SH-SY5Y (cell line): Measurements from ENCODE around the gene IER5L.

Experiments
- GATA2 ChIP-seq: IDR thresholded peaks from 2 replicates; pipeline ENCODE4 v1.6.1; 2011; ENCODE audit warnings: mild to moderate bottlenecking, low read depth, low read length
- GATA3 ChIP-seq: IDR thresholded peaks from 2 replicates; pipeline ENCODE4 v1.6.1; 2011; ENCODE audit warnings: low read depth, mild to moderate bottlenecking, low read length, moderate library complexity

The IER5L gene

GRCh38 chr9:129178568-129179382, 714 bp upstream of the IER5L start:
- no peak for TF ChIP-seq GATA2
- TF ChIP-seq GATA3 = no peak

GRCh38 chr9:129177443-129177790, 644 bp downstream of the IER5L start:
- TF ChIP-seq GATA3 (no peak), GATA2 (no peak)

- no peak for TF ChIP-seq GATA2
- TF ChIP-seq GATA3 = no peak
Observed at GRCh38 chr9:129176701-129177442, 1.2 kb downstream of the IER5L start.

DNA sequence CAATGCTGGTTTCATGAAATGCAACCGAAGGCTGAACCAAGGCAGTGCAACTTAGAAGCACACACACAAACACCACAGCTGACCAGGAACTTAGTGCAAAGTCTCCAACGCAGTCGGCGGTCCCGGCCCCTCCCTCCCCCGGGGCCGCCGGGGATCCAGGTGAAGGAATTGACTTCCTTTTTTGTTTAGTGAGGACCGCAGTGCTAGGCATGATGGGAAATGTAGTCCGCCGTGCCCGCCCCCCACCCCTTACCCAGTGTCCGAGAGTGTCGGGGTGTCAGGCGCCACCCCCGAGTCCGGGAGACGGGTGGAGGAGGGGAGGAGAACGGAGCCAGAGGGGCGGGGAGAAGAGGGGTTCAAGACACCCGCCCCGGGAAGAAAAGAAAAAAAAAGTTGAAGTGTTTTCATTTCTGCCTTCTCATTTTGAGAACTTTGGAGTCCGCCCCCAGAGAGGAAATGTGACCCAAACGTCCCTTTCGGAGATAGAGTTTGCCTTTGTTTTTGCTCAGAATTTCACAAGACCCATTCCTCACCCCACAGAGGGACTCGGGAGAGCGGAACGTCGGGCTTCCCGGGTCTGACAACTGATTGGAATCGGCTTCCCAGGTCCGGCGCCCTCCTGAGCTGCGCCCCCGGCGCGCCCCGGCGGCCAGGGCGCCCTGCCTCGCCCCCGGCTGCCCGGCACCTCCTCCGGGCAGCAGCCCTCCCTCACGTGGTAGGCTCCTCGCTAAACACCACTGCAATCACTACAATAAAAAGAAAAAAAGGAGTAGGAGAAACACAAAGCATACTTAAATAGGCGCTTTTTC, 2.0 kb downstream of the IER5L start:
- peak; percentile 40 for TF ChIP-seq GATA2
- TF ChIP-seq GATA3 = no peak

GRCh38 chr9:129175515-129175824, 2.6 kb downstream of the IER5L start:
- TF ChIP-seq GATA2 = no peak
- TF ChIP-seq GATA3 = no peak

GRCh38 chr9:129174724-129175514, 3.1 kb downstream of the IER5L start:
- TF ChIP-seq GATA2 (no peak), GATA3 (no peak)

GRCh38 chr9:129174102-129174723, 3.8 kb downstream of the IER5L start:
- no peak for TF ChIP-seq GATA2
- TF ChIP-seq GATA3 = no peak

GRCh38 chr9:129173296-129174101, 4.6 kb downstream of the IER5L start:
- TF ChIP-seq GATA2 (no peak), GATA3 (no peak)

GRCh38 chr9:129172816-129173215, 5.2 kb downstream of the IER5L start:
- no peak for TF ChIP-seq GATA2
- no peak for TF ChIP-seq GATA3

DNA sequence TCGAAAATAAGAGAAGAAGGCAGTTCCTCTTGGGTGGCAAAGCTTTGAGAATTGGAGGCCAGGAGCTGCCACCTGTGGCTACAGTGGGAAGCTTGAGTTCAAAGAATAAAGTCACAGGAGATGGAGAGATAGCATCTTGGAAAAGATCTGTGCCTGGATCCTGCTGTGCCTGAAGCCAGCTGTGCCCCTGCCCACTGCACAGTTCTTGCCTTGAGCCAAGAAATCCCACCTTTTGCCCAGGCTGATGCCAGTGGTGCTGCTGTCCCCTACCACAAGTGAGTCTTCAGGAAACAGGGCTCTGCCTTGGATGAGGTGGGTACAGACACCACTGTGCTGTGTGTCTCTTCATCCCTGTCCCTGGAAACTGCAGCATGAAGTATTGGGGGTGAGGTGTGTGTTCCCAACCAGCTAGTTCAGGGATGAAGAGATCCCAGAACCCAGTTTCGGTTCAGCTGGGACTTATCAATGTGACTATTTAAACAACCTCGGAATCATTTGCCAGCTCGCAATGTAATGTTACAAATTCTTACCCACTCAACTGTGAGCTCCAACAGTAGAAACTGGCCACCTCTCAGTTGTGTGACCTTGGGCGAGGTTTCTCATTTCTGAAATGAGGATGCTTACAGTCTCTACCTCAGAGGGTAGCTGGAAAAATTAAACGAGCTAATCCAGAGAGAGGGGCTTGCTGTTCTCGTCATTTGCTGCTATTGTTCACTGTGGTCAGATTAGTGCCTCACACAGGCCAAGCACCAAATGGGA, 5.9 kb downstream of the IER5L start:
- no peak for TF ChIP-seq GATA2
- TF ChIP-seq GATA3 = no peak

DNA sequence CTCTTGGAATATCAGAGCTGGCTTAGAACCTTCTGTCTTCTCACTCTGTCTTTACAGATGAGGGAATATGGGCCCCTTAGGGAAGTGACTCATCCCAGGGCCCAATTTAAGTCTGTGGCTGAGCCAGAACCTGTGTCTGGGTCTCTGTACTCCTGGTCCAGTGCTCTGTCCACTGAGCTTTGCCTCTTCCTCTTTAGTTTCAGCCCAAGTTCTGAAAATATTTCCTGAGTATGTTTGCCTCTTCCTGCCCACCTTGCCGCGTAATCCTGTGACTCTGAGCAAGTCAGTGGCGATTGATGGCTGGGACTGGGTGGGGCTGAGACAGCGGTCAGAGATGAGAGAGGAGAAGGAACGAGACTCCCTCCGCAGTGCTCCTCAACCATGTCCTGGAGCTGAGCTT, 7.8 kb downstream of the IER5L start:
- TF ChIP-seq GATA3 (no peak), GATA2 (no peak)
